ENCODE results near the gene HSPD1.

GRCh38 chr2:197539734-197540133 is 40.1 kb upstream of the HSPD1 start:
- TF ChIP-seq, protein P1, sequence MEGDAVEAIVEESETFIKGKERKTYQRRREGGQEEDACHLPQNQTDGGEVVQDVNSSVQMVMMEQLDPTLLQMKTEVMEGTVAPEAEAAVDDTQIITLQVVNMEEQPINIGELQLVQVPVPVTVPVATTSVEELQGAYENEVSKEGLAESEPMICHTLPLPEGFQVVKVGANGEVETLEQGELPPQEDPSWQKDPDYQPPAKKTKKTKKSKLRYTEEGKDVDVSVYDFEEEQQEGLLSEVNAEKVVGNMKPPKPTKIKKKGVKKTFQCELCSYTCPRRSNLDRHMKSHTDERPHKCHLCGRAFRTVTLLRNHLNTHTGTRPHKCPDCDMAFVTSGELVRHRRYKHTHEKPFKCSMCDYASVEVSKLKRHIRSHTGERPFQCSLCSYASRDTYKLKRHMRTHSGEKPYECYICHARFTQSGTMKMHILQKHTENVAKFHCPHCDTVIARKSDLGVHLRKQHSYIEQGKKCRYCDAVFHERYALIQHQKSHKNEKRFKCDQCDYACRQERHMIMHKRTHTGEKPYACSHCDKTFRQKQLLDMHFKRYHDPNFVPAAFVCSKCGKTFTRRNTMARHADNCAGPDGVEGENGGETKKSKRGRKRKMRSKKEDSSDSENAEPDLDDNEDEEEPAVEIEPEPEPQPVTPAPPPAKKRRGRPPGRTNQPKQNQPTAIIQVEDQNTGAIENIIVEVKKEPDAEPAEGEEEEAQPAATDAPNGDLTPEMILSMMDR (IDR thresholded peaks at IDR 0.05; ENCODE audit: low read length), result no peak
- no peak for TF ChIP-seq EZH2 (optimal IDR thresholded peaks at IDR 0.05; ENCODE audit: low read depth, low read length)
